H1 (cell line): ENCODE data around the gene TBX3. TPM values are rescaled to one million over a fixed set of nuclear protein-coding genes. Genes with fewer than 3 reads are reported as not detected.
A peak's percentile ranks its signal among the peaks of the same experiment; 100 is the strongest.

ENCODE experiments used
- CTCF ChIA-PET: fragments of 300-600 bp; sonication (Branson Sonifier 250); formaldehyde crosslinking; loops from one replicate; lab custom pipeline; 2021; ENCODE audit not compliant: partially characterized antibody; lab: Charles Lee
- POLR2A ChIA-PET: fragments of 300-600 bp; sonication (Branson Sonifier 250); formaldehyde crosslinking; loops from one replicate; lab custom pipeline; 2021; ENCODE audit warnings: inconsistent platforms; ENCODE audit not compliant: partially characterized antibody; lab: Charles Lee
- DNase-seq, 2 experiments: peaks; one replicate each; pipeline versions ENCODE4 v3.0.0 to v3.0.0-alpha.2; 2010 to 2022; ENCODE audit warnings: low spot score in 2 of 2, low read depth in 1 of 2, mixed read lengths in 1 of 2
- FAIRE-seq: peaks from 2 replicates; lab custom pipeline; 2011; peaks lifted over from hg19 to GRCh38; lab: Jason Lieb, UNC
- H2AFZ ChIP-seq: 2 replicates; pipeline ENCODE4 v1.8.1; 2012; ENCODE audit warnings: low read length, inconsistent platforms
- H2AK5ac ChIP-seq: 2 replicates; pipeline ENCODE4 v1.6.1; 2013; ENCODE audit warnings: low read depth, low read length
- H2BK120ac ChIP-seq: replicated peaks from 2 replicates; pipeline ENCODE3; 2013; ENCODE audit warnings: low read depth, low read length, inconsistent platforms
- H2BK12ac ChIP-seq: 2 replicates; pipeline ENCODE4 v1.6.1; 2013; ENCODE audit warnings: low read depth, low read length
- H2BK15ac ChIP-seq: 2 replicates; pipeline ENCODE4 v1.6.1; 2013; ENCODE audit warnings: low read length
- H2BK20ac ChIP-seq: 2 replicates; pipeline ENCODE4 v1.6.1; 2013; ENCODE audit warnings: low read length
- H2BK5ac ChIP-seq: 2 replicates; pipeline ENCODE4 v1.6.1; 2013; ENCODE audit warnings: low read depth, low read length
- H3K14ac ChIP-seq: 2 replicates; pipeline ENCODE4 v1.6.1; 2013; ENCODE audit warnings: inconsistent platforms; ENCODE audit not compliant: insufficient read length
- H3K18ac ChIP-seq: 2 replicates; pipeline ENCODE4 v1.6.1; 2013; ENCODE audit warnings: low read length; ENCODE audit errors: extremely low read depth
- H3K23ac ChIP-seq: 2 replicates; pipeline ENCODE4 v1.6.1; 2013; ENCODE audit warnings: inconsistent platforms; ENCODE audit not compliant: insufficient read length
- H3K23me2 ChIP-seq: 2 replicates; pipeline ENCODE4 v1.6.1; 2013; ENCODE audit warnings: low read depth, low read length
- H3K27ac ChIP-seq: 2 replicates; pipeline ENCODE4 v1.6.1; 2011; ENCODE audit warnings: low read depth, low read length, inconsistent platforms
- H3K27me3 ChIP-seq, 4 experiments: replicated peaks in 1 of 4; 1 replicate in 1 of 4; 2 replicates in 3 of 4; pipeline versions ENCODE4 v1.6.1 to v1.8.1; 2011 to 2013; ENCODE audit warnings: low read length in 3 of 4, mild to moderate bottlenecking in 3 of 4, inconsistent platforms in 2 of 4, mixed read lengths in 2 of 4, moderate library complexity in 1 of 4; ENCODE audit not compliant: control insufficient read depth in 3 of 4, insufficient read depth in 3 of 4; ENCODE audit errors: extremely low read depth in 1 of 4
- H3K36me3 ChIP-seq, 4 experiments: 2 replicates each; pipeline versions ENCODE4 v1.6.1 to v1.8.1; 2011 to 2013; ENCODE audit warnings: mild to moderate bottlenecking in 4 of 4, low read length in 3 of 4, moderate library complexity in 2 of 4, control low read depth in 1 of 4, inconsistent platforms in 1 of 4; ENCODE audit not compliant: insufficient read depth in 4 of 4, control insufficient read depth in 2 of 4
- H3K4ac ChIP-seq: replicated peaks from 2 replicates; pipeline ENCODE3; 2013; ENCODE audit warnings: low read length, low read depth, mixed read lengths, inconsistent platforms; ENCODE audit not compliant: insufficient read length
- H3K4me1 ChIP-seq, 4 experiments: replicated peaks in 1 of 4; 1 replicate in 1 of 4; 2 replicates in 3 of 4; pipeline versions ENCODE4 v1.6.1 to v1.8.1; 2011 to 2013; ENCODE audit warnings: low read length in 3 of 4, inconsistent platforms in 2 of 4, mixed read lengths in 1 of 4; ENCODE audit not compliant: insufficient read depth in 4 of 4, control insufficient read depth in 3 of 4
- H3K4me2 ChIP-seq, 2 experiments: 2 replicates each; pipeline versions ENCODE4 v1.6.1 to v1.8.1; 2011 to 2013; ENCODE audit warnings: low read depth in 2 of 2, low read length in 2 of 2, control low read depth in 1 of 2, inconsistent platforms in 1 of 2, mild to moderate bottlenecking in 1 of 2; ENCODE audit not compliant: insufficient read depth in 1 of 2
- H3K4me3 ChIP-seq, 4 experiments: fragments of 200-600, 300-600 bp in 1 of 4; sonication (generic), shearing (Covaris generic), sonication (Bioruptor Twin) in 1 of 4; 2 replicates each; pipeline versions ENCODE4 v1.5.1 to v1.8.1; 2011 to 2016; ENCODE audit warnings: low read length in 4 of 4, low read depth in 3 of 4, control low read depth in 2 of 4, inconsistent platforms in 2 of 4, mild to moderate bottlenecking in 2 of 4, mixed read lengths in 1 of 4, moderate library complexity in 1 of 4; ENCODE audit not compliant: insufficient read depth in 2 of 4; ENCODE audit errors: extremely low read depth in 1 of 4
- H3K56ac ChIP-seq: replicated peaks from 2 replicates; pipeline ENCODE3; 2013; ENCODE audit warnings: low read depth, mild to moderate bottlenecking, mixed read lengths, low read length, inconsistent platforms; ENCODE audit not compliant: insufficient read length
- H3K79me1 ChIP-seq: 2 replicates; pipeline ENCODE4 v1.6.1; 2013; ENCODE audit warnings: low read depth, low read length, control low read depth
- H3K79me2 ChIP-seq, 2 experiments: 2 replicates each; pipeline versions ENCODE4 v1.6.1 to v1.8.1; 2012 to 2013; ENCODE audit warnings: low read length in 2 of 2, mild to moderate bottlenecking in 2 of 2, inconsistent platforms in 1 of 2; ENCODE audit not compliant: insufficient read depth in 2 of 2, control insufficient read depth in 1 of 2
- H3K9ac ChIP-seq, 4 experiments: replicated peaks in 1 of 4; 1 replicate in 1 of 4; 2 replicates in 3 of 4; pipeline versions ENCODE4 v1.6.1 to v1.8.1; 2011 to 2013; ENCODE audit warnings: low read depth in 3 of 4, low read length in 3 of 4, control low read depth in 2 of 4, mild to moderate bottlenecking in 2 of 4, moderate library complexity in 2 of 4, inconsistent platforms in 1 of 4; ENCODE audit errors: extremely low read depth in 1 of 4
- H3K9me3 ChIP-seq, 2 experiments: 2 replicates each; pipeline versions ENCODE4 v1.6.1 to v1.8.1; 2012 to 2013; ENCODE audit warnings: mild to moderate bottlenecking in 2 of 2, moderate library complexity in 2 of 2, control low read depth in 1 of 2, inconsistent platforms in 1 of 2, low read depth in 1 of 2, low read length in 1 of 2, mixed read lengths in 1 of 2; ENCODE audit not compliant: insufficient read depth in 2 of 2
- H4K20me1 ChIP-seq, 2 experiments: replicated peaks in 1 of 2; 2 replicates each; pipeline versions ENCODE3 to v1.8.1; 2011 to 2013; ENCODE audit warnings: inconsistent platforms in 2 of 2, low read length in 2 of 2, mild to moderate bottlenecking in 1 of 2; ENCODE audit not compliant: insufficient read depth in 2 of 2, control insufficient read depth in 1 of 2
- H4K5ac ChIP-seq: 2 replicates; pipeline ENCODE4 v1.6.1; 2013; ENCODE audit warnings: low read length, low read depth, mixed read lengths, inconsistent platforms; ENCODE audit not compliant: insufficient read length
- H4K8ac ChIP-seq: 2 replicates; pipeline ENCODE4 v1.8.0; 2013; ENCODE audit warnings: mild to moderate bottlenecking, moderate library complexity, low read length, inconsistent platforms; ENCODE audit not compliant: insufficient read depth; ENCODE audit errors: extremely low read depth
- H4K91ac ChIP-seq: replicated peaks from 2 replicates; pipeline ENCODE3; 2013; ENCODE audit warnings: low read length, mixed read lengths, inconsistent platforms; ENCODE audit not compliant: insufficient read length
- BACH1 ChIP-seq: IDR thresholded peaks from 2 replicates; pipeline ENCODE4 v1.6.1; 2012; ENCODE audit warnings: low read length, improper control_type of control experiment
- CBX8 ChIP-seq: fragments of 300-800, 300-1000 bp; sonication (generic); IDR thresholded peaks from 2 replicates; pipeline ENCODE4 v1.7.1; 2016; ENCODE audit warnings: low read depth, low read length, borderline replicate concordance
- EGR1 ChIP-seq: IDR thresholded peaks from 2 replicates; pipeline ENCODE4 v1.6.1; 2011; ENCODE audit warnings: low read depth, low read length, borderline replicate concordance
- EZH2 ChIP-seq: fragments of 200-600 bp; sonication (generic); IDR thresholded peaks from 2 replicates; pipeline ENCODE4 v1.7.1; 2012; ENCODE audit warnings: low read depth, mild to moderate bottlenecking, moderate library complexity, low read length, inconsistent platforms; ENCODE audit not compliant: severe bottlenecking
- GTF2F1 ChIP-seq: IDR thresholded peaks from 2 replicates; pipeline ENCODE4 v1.6.1; 2012; ENCODE audit warnings: low read depth, low read length, improper control_type of control experiment, borderline replicate concordance
- NRF1 ChIP-seq: IDR thresholded peaks from 2 replicates; pipeline ENCODE4 v1.6.1; 2011; ENCODE audit warnings: mild to moderate bottlenecking, low read depth, low read length, improper control_type of control experiment
- RXRA ChIP-seq: IDR thresholded peaks from 2 replicates; pipeline ENCODE4 v1.6.1; 2011; ENCODE audit warnings: low read depth, mild to moderate bottlenecking, low read length, moderate library complexity; ENCODE audit not compliant: insufficient read depth
- SUZ12 ChIP-seq: fragments of 200-600 bp; sonication (generic); IDR thresholded peaks from 2 replicates; pipeline ENCODE4 v1.6.1; 2012; ENCODE audit warnings: mild to moderate bottlenecking, inconsistent platforms, low read length, moderate library complexity, mixed read lengths
- ZNF274 ChIP-seq: IDR thresholded peaks from 2 replicates; pipeline ENCODE4 v1.7.0; 2012; ENCODE audit warnings: low read length, borderline replicate concordance; ENCODE audit errors: extremely low read depth
- WGBS, 2 experiments: shearing (Covaris generic) in 1 of 2; methylation state at CpG; one replicate each; pipeline versions ENCODE4 v1.1.6 to v1.1.7; 2013 to 2015; ENCODE audit warnings: low lambda C conversion rate in 2 of 2, mixed read lengths in 2 of 2, inconsistent platforms in 1 of 2, low coverage in 1 of 2, missing lambda C conversion rate in 1 of 2; ENCODE audit not compliant: insufficient replicate concordance in 2 of 2, insufficient coverage in 1 of 2, insufficient read length in 1 of 2; ENCODE audit errors: extremely low coverage in 1 of 2, missing lambda C conversion rate in 1 of 2; 5-methylcytosine and 5-hydroxymethylcytosine counted together
- polyA plus RNA-seq, 7 experiments: library from polyadenylated mRNA; depleted of rRNA in 3 of 7; stranded (reverse) in 5 of 7; unstranded in 2 of 7; fragments of >200 nt in 5 of 7; fragments of 200-250 nt in 2 of 7; gene quantifications; 1 replicate in 5 of 7; 2 replicates in 1 of 7; 4 replicates in 1 of 7; pipeline versions ENCODE4 v1.2.1 to v1.2.3, GENCODE V29; 2011 to 2013; ENCODE audit warnings: missing spikeins in 2 of 7, mixed read lengths in 2 of 7
- total RNA-seq: library from RNA; stranded (reverse); fragmentation: NEBNext Ultra II Directional; extraction: Animal tissue kit (Norgen Biotek cat#: 25700); gene quantifications from 2 replicates; pipeline ENCODE4 v1.2.1, GENCODE V29; 2021

Gene TBX3
- total and polyA plus RNA-seq, 2 of the 8 experiments (the other 6 are each of a cell fraction or from before 2014, with no cell fraction given) = 0.09 to 1.0 TPM

DNA sequence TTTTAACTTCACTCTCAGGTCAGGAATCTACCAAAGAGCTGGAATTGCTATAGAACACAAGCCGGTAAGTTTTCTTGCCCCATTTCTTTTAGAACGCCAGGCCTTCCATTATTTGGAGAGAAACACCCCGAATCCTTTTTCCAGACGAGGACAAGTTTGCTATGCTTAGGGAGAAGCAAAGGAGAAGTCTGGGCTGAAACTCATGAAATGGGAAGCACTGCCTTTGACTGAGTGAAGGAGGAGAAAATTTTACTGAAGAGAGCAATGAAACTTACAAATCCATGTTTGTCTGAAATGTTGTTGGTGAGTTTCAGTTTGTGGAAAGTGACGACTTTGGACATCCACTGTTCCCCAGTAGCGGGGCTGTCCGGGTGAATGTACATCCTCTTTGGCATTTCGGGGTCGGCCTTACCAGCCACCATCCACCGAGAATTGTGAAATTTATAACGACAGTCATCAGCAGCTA, 3.3 kb downstream of the TBX3 start:
- POLR2A ChIA-PET = interaction anchor here (5.2 kb wide), 1 partner anchor 9 kb away, joined by 45 read pairs; no protein-coding TSS in a partner anchor
- no peak overlapping the region for H2AFZ ChIP-seq
- no peak for TF ChIP-seq BACH1
- peak; percentile 79 for TF ChIP-seq EZH2
- peak; percentile 56; the same call in 1 of the 2 replicates for TF ChIP-seq SUZ12
- no peak for TF ChIP-seq RXRA
- TF ChIP-seq NRF1 = no peak
- no peak for TF ChIP-seq EGR1
- no peak for TF ChIP-seq ZNF274
- TF ChIP-seq CBX8 = 0 out of 2 replicates have a peak, but pooled peaks have one; percentile 34
- TF ChIP-seq GTF2F1 = no peak

More for the DNA sequence above, 3.3 kb downstream of the TBX3 start:
- no peak overlapping the region for H3K4ac ChIP-seq
- CTCF ChIA-PET = interaction anchor here (0.9 kb wide), 1 partner anchor 17 kb away, joined by 3 read pairs; no protein-coding TSS in a partner anchor
- H3K27me3 ChIP-seq = peaks cover 72 to 94% (median 88%) of the 10 kb centered on the region in 4 experiments
- H3K4me2 ChIP-seq = no peak overlapping the region; a peak in 1 of 4 replicates
- peaks cover 6 to 16% of the 10 kb centered on the region in 2 experiments for H4K20me1 ChIP-seq
- H2BK20ac ChIP-seq = no peak overlapping the region
- H3K14ac ChIP-seq = no peak overlapping the region
- no peak for FAIRE-seq
- H4K8ac ChIP-seq = no peak overlapping the region
- no peak overlapping the region for H4K5ac ChIP-seq
- H4K91ac ChIP-seq = no peak overlapping the region
- H3K9ac ChIP-seq = no peak overlapping the region
- no peak overlapping the region for H3K27ac ChIP-seq
- H2AK5ac ChIP-seq = no peak overlapping the region
- no peak overlapping the region for H2BK15ac ChIP-seq
- H3K23ac ChIP-seq = no peak overlapping the region
- no peak for DNase-seq
- no peaks in the 10 kb centered on the region for H3K79me2 ChIP-seq
- H3K9me3 ChIP-seq = no peaks in the 10 kb centered on the region
- H3K18ac ChIP-seq = no peak overlapping the region
- 15% methylated on average over 11 of the region's 11 CpGs; no CpG with 5 or more reads in 1 of the 2 experiments for WGBS, 2 experiments
- no peak overlapping the region for H3K56ac ChIP-seq
- peaks cover 17 to 44% (median 27%) of the 10 kb centered on the region in 4 experiments for H3K4me1 ChIP-seq
- H2BK120ac ChIP-seq = peak overlapping the region; percentile 19
- no peaks in the 10 kb centered on the region for H3K79me1 ChIP-seq
- H3K23me2 ChIP-seq = peaks cover 13% of the 10 kb centered on the region; the same call in 1 of the 2 replicates
- H3K4me3 ChIP-seq = no peak overlapping the region
- H2BK12ac ChIP-seq = peak overlapping the region; percentile 32
- no peaks in the 10 kb centered on the region for H3K36me3 ChIP-seq
- no peak overlapping the region for H2BK5ac ChIP-seq
